ENCODE data around the gene TMEM238. TPM values are rescaled to one million over a fixed set of nuclear protein-coding genes. Genes with fewer than 3 reads are reported as not detected.

The TMEM238 gene
- total RNA-seq, 1 donor from 2014 or later, result 39.9 TPM

DNA sequence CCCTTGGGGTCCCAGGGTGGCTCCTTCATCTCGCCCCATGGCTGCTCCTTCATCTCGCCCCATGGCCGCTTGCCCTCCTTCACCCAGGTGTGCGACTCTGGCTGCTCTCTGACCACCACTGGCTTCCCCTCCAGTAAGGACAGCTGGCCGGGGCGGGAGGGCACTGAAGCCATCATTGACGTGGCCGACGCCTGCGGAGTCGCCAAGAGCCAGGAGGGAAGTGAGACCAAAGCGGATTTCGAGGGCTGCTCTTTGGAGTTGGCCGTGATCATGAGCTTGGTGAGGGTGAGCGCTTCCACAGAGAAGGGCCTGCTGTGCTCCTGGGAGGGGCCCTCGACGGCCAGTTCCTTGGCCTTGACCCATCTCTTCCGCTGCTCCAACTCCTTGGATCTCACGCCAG is 25.6 kb downstream of the TMEM238 start:
- no peak for DNase-seq (ENCODE audit: low spot score)

- DNase-seq (ENCODE audit: low spot score), result no peak
These were observed 28.8 kb downstream of the TMEM238 start for GRCh38 chr19:55355213-55355821.

GRCh38 chr19:55354698-55355212 is 29.3 kb downstream of the TMEM238 start, which contains the start of gene COX6B2:
Gene COX6B2 (minus strand): TSS chr19:55354719. CDS start chr19:55354521, 198 bp downstream.
- DNase-seq (ENCODE audit: low spot score), result no peak

- peak; percentile 57 for DNase-seq (ENCODE audit: low spot score)
These were observed 30.0 kb downstream of the TMEM238 start for GRCh38 chr19:55353803-55354697.

- DNase-seq (ENCODE audit: low spot score), result no peak
These were observed 30.7 kb downstream of the TMEM238 start for GRCh38 chr19:55353356-55353802.

- no peak for DNase-seq (ENCODE audit: low spot score)
These were observed 31.4 kb downstream of the TMEM238 start for GRCh38 chr19:55352549-55353145.

DNA sequence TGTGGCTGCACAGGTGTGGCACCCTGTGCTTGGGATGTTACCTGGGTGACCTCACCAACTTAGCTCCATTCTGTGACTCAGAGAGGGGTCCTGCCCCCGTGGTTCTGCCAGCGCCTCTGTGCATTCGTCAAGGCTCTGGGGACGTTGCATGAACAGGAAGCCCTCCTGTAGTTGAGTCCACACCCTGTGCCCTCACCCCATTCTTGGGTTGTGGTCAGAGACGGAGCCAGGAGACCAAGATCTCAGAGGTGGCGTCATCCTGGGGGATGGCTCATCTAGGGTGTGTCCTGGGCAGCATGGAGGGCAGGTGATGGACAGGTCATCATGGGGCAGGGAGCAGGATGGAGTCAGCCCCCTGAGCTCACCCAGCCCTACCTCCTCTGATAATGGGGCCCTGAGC is 32.1 kb downstream of the TMEM238 start:
- DNase-seq (ENCODE audit: low spot score), result no peak

DNA sequence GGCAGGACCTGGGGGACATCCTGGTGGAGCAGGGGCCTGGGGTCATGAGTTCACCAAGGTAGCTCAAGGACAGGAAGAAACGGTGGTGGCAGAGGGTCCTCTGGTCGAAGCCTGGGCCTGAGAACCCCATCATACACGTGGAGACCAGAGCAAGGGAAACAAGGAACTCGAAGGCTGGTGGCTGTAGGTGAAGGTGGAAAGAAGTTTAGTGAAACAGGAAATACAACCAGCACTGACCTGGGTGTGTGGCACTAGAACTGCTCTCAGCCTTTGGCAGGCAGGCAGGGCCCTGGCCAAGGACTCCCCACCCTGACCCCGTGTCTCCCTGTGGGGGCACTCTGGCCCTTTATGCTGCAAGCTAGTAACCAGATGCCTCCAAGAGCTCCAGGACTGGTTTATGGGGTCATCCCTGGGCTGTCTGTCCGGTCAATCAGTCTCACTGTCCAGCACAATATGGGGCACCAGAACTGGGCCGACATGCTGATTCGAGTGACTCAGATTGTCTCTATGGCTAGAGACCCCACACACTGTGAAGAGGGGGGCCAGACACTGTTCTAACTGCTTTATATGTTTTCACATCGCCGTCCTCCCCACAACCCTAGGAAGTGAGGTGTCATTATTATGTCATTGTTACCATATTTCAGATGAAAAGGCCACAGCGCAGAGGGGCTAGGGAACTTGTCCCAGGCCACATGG is 33.3 kb downstream of the TMEM238 start:
- no peak for DNase-seq (ENCODE audit: low spot score)

GRCh38 chr19:55348317-55349034 is 35.6 kb downstream of the TMEM238 start:
- no peak for DNase-seq (ENCODE audit: low spot score)

GRCh38 chr19:55347442-55348009 is 36.6 kb downstream of the TMEM238 start:
- DNase-seq (ENCODE audit: low spot score), result no peak

DNA sequence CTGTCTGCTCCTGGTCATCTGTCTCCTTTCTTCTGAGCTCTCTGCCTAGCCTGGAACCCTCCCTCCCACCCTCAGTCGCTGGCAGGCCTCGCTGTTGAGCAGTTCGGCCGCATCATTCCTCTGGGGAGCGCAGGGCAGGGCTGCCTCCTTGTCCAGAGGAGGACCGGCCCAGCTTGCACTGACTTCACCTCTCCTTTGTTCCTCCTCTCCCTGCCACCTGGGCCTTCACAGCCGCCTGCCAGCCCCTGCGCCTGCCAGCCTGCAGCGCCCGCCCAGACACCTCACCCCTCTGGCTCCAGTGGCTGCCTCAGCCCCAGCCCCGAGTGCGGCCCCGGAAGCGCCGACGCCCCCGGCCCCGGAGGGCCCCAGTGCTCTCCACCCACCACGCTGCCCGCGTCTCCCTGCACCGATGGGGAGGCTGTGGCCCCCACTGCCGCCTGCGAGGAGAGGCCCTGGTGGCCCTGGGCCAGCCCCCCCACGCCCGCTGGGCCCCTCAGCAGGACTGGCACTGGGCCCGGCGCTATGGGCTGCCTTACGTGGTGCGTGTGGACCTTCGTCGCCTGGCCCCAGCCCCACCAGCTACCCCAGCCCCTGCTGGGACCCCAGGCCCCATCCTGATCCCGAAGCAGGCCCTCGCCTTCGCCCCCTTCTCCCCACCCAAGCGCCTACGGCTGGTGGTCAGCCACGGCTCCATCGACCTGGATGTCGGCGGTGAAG is 37.2 kb downstream of the TMEM238 start:
- DNase-seq (ENCODE audit: low spot score), result no peak

GRCh38 chr19:55345818-55346724 is 38.0 kb downstream of the TMEM238 start:
- DNase-seq (ENCODE audit: low spot score), result no peak

DNA sequence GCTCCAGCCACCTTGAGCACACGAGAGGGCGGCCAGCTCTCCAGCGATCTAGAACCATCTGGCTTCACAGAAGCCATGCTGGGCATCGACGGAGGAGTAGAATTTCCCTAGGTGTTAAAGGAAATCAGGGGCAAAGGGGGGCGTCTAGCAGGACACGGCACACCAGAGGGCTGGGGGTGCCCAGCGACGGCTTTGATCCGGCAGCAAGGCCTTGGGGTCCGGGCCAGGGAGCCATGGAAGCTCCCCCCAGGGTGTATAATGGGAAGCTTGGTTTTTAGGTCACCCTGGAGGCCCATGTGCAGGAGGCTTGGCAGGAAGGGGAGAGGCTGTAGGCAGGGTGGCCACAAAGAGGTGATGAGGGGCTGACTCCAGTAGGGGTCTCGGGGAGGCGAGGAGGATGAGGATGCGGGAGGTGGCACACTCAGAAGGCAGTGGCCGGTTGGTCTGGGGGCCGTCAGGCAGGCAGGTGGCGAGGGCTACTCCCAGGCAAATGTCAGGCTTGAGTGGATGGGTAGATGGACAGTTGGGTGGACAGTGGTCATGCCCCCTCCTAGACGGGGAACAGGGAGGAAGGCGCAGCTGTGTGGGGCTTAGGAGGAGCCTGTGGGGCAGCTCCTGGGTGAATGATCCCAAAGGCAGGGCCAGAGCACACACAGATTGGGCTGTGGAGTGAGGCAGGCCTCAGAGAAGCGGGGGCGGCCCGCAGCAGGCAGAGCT is 38.8 kb downstream of the TMEM238 start:
- no peak for DNase-seq (ENCODE audit: low spot score)

DNA sequence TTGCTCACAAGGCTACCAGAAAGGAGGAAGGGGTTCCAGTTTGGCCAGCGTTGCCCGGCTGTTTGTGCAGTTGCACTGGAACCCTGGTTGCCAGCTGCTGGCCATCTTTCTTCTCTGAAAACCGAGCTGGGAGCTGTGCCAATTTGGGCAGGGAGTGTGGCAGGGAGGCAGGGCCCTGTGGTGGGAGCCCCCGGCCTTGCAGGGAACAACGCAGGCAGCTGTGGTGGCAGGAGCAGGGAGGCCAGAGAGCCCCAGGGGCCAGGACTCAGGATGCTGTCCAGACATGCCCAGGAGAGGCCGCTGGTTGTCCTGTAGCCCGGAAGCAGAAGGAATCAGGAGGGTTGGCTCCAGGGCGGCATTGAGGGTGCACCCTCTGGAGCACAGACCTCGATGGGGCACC is 39.6 kb downstream of the TMEM238 start:
- DNase-seq (ENCODE audit: low spot score), result no peak

DNA sequence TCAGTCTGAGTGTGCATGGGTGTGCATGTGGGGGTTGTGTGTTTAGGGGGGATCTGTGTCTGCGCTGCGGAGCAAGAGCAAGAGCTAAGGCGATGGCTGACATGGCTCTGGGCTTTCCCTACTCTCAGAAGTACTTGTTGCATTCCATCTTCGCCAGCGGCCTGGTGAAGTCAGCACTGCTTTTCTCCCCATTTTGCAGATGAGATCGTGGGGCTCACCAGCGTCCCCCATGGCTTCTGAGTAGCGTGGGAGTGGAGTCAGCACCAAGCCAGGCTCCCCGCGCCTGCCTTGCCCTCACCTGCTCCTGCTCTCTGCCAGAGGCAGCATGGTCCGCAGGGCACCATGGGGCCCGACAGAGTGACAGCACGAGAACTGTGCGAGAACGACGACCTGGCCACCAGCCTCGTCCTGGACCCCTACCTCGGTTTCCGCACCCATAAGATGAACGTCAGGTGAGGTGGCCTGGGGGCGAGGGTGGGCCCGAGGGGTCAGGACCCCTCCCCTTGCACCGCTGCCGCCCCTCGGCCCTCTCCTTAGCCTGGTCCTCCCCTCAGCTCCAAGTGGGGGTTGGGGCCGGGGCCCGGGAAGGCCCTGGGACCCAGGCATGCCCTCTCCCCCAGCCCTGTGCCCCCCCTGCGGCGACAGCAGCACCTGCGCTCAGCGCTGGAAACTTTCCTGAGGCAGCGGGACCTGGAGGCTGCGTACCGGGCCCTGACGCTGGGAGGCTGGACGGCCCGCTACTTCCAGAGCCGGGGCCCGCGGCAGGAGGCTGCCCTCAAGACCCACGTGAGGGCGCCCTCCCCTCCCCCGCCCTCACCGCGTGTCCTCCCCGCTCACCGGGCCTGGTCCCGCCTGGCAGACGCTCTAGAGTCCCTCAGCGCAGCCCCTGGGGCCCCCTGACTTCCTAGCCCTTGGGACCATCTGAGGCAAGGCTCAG is 42.2 kb downstream of the TMEM238 start:
- DNase-seq (ENCODE audit: low spot score), result no peak

- DNase-seq (ENCODE audit: low spot score), result peak; percentile 50
These were observed 42.9 kb downstream of the TMEM238 start for GRCh38 chr19:55341171-55341588.

GRCh38 chr19:55340784-55341147 is 43.3 kb downstream of the TMEM238 start:
- no peak for DNase-seq (ENCODE audit: low spot score)

All from mucosa of gallbladder (tissue), 1 donor.